Left ventricle myocardium superior (tissue), 1 donor: ENCODE measurements around the gene SLC39A5. TPM values are rescaled to one million over a fixed set of nuclear protein-coding genes. Genes with fewer than 3 reads are reported as not detected.
A peak's percentile ranks its signal among the peaks of the same experiment; 100 is the strongest.
"Not testable (repeated sequence)": the region's sequence is repeated elsewhere in the genome, so short reads cannot be mapped to it uniquely, and the experiment has no call there.

Source experiments
- ATAC-seq: fragments of 200-7000 bp; cut with Tn5 transposase; one replicate; pipeline ENCODE4 v1.9.1; 2020; ENCODE audit warnings: mild to moderate bottlenecking, moderate library complexity
- DNase-seq: peaks from one replicate; pipeline ENCODE4 v3.0.0-alpha.2; 2020
- intact Hi-C: fragments of 100-400 bp; cut with micrococcal nuclease; formaldehyde crosslinking; loops from one replicate; pipeline ENCODE4 v1.11.0; 2022
- long read RNA-seq: library from polyadenylated mRNA; unstranded; transcript quantifications from one replicate; pipeline ENCODE4 v2.0.0, GENCODE V29; 2021
- total RNA-seq: library from RNA; stranded (reverse); fragmentation: NEBNext Ultra II Directional; extraction: Animal tissue kit (Norgen Biotek cat#: 25700); gene quantifications from one replicate; pipeline ENCODE4 v1.2.1, GENCODE V29; 2021
- donor health status: DM: no; HTN: yes; CAD: no; lungs with severe emphysema.

Gene SLC39A5, protein sequence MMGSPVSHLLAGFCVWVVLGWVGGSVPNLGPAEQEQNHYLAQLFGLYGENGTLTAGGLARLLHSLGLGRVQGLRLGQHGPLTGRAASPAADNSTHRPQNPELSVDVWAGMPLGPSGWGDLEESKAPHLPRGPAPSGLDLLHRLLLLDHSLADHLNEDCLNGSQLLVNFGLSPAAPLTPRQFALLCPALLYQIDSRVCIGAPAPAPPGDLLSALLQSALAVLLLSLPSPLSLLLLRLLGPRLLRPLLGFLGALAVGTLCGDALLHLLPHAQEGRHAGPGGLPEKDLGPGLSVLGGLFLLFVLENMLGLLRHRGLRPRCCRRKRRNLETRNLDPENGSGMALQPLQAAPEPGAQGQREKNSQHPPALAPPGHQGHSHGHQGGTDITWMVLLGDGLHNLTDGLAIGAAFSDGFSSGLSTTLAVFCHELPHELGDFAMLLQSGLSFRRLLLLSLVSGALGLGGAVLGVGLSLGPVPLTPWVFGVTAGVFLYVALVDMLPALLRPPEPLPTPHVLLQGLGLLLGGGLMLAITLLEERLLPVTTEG
- total RNA-seq, result not detected
- long read RNA-seq, result 0 reads

DNA sequence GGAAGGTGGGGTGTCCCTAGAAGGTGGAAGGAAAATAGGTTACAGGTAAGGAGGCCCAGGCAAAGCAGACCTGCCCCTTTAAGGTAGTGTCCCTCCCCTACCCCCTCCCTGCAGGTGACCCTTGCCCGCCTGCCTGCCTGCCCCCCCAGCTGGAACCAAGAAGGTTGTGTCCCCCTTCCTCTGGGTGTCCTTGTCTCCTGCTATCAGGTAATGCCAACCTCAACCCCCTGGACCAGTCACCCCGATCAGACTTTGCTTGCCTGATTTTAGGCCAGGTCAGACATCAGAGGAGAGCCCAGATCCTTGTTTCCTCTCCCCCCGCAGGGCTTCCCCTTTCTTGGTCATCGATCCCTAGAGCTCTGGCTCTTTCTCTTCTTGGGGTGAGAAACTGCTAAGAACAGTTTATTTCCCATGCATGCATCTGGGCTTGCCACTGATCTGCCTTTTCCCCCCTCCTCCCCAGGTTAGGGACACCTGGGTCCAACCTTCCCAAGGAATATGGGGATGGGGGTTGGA is at the start of gene SLC39A5:
Gene SLC39A5 (plus strand): TSS at position 136 of the 516 bp plus-strand sequence. CDS start 1,224 bp downstream, outside the sequence.
- DNase-seq, result no peak
- intact Hi-C loops, result no loop called here

DNA sequence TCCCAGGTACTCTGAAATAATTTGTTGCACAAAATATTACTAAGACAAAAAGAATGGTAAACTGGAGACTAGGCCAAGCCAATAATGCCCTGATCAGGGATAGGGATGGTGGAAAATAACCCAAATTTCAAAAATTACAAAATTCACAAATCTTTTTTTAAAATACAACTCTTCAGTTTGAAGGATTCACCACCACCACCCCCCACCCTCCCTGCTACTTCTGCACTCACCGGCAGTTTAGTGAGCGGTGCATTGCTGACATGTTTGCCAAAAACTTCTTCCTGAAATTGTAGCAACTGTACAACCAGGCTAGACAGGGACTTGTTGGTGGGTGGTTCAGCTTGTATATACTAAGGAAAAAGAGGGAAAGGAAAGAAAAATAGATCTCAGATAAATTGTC is 42.9 kb upstream of the SLC39A5 start:
- intact Hi-C loops, result loop anchor here (10.0 kb wide), 1 partner anchor 62 kb away; the partner anchor contains the start of gene ESYT1
- no peak for ATAC-seq
- no peak for DNase-seq

More for the DNA sequence above, at the start of gene SLC39A5:
- ATAC-seq, result no peak

DNA sequence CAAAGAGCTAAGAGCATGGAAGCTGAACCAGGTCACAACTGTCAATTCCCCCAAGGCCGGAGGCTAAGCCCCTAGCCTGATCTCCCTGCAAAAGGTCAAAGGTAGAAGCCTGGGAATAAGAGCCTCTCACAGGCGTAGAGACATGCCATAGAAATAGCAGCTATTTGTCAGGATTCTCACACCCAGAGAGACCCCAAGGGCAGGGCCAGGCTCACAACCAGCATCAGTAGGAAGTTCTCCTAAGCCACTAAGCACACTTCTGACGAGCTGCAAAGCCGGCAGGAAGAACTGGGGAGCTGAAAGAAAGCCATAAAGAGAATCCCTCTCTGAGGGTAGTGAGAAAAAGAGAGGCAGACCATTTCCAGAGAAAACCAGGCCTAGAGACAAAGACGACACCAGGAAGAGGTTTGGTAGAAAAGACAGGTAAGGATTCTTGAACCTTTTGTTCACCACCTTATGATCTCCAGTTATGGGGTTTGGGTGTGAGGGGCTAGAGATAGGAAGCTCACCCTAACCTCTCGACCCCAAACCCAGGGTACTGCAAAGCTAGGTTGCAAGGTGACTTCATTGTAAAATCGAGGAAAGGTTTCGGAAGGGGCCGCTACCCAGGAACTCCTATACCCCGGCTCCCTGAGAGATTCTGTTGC is 41.6 kb upstream of the SLC39A5 start:
- ATAC-seq (no peak), DNase-seq (no peak)
- intact Hi-C loops, result loop anchor here (10.0 kb wide), 1 partner anchor 63 kb away; the partner anchor contains the start of gene ESYT1

DNA sequence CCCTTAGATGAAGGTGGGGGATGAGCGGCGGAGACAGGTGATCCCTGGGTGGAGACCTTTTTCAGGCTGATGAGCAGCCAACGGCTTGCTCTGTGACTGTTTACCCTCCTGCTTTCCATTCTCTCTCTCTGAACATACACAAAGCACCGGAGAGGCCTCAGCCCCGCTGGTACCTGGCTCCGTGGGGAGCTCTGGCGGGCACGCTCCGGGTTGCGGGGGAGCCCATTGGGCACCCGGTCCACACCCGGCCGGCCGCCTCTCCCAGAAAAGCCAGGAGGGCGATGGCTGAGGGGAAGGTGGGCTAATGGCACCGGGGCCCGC is 41.1 kb upstream of the SLC39A5 start:
- ATAC-seq (peak; percentile 4), DNase-seq (no peak)
- intact Hi-C loops, result loop anchor here (10.0 kb wide), 1 partner anchor 64 kb away; the partner anchor contains the start of gene ESYT1

DNA sequence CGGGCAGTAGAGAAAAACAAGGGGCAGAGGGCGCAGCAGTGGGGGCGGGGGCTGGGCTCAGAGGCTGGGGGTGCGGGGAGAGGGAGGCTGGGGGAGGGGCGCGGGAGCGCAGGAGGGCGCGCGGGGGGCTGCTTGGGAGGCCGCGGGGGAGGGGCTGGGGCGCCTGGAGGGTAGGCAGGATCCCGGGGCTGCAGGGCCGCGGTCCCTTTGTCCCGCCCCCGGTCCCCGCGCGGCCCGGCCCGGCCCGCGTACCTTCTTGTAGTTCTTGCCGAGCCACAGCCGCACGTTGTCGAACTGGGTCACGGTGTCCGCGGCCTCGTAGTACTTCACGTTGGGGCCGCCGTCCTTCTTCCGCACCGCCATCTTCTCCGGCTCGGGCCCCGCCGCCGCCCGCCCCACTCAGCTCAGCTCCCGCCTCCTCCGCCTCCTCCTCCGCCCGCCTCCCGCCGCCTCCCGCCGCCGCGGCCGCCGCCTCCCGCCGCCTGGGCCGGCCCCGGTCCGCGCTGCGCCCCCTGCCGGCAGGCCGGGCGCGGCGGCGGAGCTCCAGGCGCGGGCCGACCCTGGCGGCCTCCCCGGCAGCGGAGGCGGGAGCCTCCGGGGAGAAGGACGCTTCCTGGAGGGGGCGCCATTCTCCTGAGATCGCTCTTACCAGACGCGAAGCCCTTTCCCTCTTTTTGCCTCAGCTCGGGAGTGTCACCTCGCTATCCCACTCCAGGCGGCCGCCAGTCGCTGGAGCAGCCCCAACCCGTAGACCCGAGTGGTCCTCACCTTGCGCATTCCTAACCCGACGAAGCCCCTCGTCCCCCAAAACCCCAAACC is 40.5 kb upstream of the SLC39A5 start, which contains the start of gene SMARCC2:
Gene SMARCC2 (minus strand): TSS at position 385 of the 819 bp plus-strand sequence. CDS start 22 bp downstream, at position 363.
- intact Hi-C loops, result loop anchor here (10.0 kb wide), 1 partner anchor 65 kb away; the partner anchor contains the start of gene ESYT1
- peak; percentile 85 for ATAC-seq

DNA sequence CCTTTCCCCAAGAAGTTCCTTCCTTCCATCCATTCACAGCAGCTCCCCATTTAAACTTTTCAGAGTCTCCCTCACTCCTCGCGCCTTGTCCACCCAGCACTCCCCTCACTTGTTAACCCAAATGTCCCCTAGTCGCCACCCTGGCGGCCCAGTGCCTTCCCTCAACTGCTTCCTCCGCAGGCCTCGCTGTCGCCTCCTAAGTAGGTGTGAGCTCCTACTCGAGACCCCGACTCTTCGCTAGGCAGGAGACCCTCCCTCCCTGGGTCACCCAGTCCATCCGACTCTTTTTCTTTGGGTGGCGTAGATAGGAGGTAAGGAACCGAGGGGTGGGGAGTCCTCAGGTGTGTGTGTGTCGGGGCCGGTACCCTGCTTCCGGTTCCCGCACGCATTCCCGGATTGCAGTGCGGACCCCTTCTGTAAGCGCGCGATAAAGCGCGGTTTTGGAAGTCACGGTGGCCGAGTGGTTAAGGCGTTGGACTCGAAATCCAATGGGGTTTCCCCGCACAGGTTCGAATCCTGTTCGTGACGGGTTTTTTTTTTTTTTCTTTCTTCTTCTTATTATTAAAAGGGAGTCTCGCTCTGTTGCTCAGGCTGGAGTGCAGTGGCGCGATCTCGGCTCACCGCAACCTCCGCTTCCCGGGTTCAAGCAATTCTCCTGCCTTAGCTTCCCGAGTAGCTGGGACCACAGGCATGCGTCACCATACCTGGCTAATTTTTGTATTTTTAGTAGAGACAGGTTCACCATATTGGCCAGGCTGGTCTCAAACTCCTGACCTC is 39.7 kb upstream of the SLC39A5 start:
- peak; percentile 82 for DNase-seq
- intact Hi-C loops, result loop anchor here (10.0 kb wide), 2 partner anchors 65 to 275 kb away; partner anchors contain the start of genes ESYT1 and SPRYD4
- ATAC-seq, result peak; percentile 58

More for the DNA sequence above, 40.5 kb upstream of the SLC39A5 start, which contains the start of gene SMARCC2:
- DNase-seq, result peak; percentile 93

DNA sequence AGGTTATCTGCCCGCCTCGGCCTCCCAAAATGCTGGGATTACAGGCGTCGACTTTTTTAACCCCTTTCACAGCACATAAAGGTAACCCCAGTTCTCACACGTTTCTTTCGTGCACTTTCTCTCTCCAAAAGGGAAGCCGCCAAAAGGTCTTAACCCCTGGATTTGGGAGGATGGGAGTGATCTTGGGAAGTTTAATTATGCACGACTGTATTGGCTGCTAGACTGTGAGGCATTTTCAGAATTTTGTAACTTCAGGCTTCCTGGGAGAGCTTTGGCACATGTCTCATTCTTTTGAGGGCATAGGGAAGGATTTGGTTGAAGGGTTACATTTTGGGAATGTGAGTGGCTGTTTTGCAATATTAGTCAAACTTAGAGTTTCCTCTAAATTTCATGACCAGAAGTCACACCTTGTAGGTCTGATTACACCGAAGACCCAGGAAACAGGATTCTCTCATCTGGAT is 39.1 kb upstream of the SLC39A5 start:
- intact Hi-C loops, result loop anchor here (10.0 kb wide), 1 partner anchor 274 kb away; the partner anchor contains the start of gene SPRYD4
- ATAC-seq, result no peak
- DNase-seq, result no peak

DNA sequence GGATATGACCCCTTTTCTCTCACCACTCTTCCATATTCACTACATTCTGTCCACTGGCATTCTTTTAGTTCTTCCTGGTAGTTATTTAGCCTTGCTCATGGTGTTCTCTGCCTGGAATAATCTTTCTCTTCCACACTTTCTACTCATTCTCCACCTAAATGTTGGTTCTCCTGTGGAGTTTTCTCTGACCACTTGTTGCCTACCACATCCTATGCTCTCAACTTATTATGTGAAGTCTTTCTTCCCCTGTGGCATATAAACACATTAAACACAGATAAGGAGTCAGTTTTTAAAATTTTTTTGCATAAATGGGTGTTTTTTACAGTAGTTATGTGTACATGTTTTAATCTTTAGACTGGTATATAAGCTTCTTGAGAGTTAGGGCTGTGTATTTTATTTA is 37.3 kb upstream of the SLC39A5 start:
- intact Hi-C loops, result loop anchor here (10.0 kb wide), 1 partner anchor 272 kb away; the partner anchor contains the start of gene SPRYD4
- DNase-seq (no peak), ATAC-seq (no peak)

DNA sequence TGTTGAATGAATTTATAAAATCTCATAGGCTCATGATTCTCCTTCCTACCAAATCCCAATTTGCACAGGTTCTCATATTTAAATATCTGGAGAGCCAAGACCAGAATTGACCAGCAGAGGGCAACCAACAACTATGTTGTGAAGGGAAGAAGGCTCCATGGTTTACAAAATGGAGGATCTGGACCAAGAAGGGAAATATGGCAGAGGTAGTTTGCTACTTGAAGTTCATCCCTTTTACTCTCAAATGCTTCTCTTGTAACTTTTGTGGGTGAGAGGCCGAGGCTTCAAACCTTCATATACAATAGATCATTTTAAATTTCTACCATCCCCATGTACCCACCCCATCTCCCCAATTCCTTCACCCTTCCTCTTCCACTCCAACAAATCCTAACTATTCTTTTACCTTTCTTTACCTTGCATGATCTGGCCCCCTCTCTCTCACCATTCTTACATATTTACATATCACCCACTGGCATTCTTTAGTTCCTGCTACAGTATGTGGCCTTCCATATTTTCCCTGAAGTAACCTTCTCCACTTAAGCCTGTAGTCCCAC is 36.7 kb upstream of the SLC39A5 start:
- intact Hi-C loops, result loop anchor here (10.0 kb wide), 1 partner anchor 272 kb away; the partner anchor contains the start of gene SPRYD4
- no peak for DNase-seq
- ATAC-seq, result no peak

DNA sequence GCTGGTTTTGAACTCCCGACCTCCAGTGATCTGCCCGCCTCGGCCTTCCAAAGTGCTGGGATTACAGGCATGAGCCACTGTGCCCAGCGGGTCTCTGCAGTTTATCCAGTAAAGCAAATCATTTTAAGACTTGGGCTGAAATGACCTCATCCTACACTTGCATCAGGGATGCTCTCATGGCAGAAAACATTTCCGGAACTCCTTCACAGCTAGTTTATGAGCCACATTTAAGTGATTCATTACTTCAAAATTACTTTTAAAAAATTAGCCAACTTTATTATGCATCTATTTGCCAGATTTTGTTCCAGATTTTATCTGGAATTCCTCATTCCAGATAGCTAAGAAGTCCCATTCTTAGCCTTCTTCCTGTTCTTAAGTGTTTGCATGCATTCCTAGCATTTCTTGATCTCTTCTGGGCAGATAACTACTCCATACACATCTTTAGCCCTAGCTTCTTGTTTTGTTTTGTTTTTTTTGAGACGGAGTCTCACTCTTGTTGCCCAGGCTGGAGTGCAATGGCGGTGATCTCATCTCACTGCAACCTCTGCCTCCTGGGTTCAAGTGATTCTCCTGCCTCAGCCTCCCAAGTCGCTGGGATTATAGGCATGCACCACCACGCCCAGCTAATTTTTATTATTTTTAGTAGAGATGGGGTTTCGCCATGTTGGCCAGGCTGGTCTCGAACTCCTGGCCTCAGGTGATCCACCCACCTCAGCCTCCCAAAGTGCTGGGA is 32.9 kb upstream of the SLC39A5 start:
- not testable (repeated sequence) for DNase-seq
- peak; percentile 31 for ATAC-seq
- intact Hi-C loops, result loop anchor here (10.0 kb wide), 1 partner anchor 268 kb away; the partner anchor contains the start of gene SPRYD4

DNA sequence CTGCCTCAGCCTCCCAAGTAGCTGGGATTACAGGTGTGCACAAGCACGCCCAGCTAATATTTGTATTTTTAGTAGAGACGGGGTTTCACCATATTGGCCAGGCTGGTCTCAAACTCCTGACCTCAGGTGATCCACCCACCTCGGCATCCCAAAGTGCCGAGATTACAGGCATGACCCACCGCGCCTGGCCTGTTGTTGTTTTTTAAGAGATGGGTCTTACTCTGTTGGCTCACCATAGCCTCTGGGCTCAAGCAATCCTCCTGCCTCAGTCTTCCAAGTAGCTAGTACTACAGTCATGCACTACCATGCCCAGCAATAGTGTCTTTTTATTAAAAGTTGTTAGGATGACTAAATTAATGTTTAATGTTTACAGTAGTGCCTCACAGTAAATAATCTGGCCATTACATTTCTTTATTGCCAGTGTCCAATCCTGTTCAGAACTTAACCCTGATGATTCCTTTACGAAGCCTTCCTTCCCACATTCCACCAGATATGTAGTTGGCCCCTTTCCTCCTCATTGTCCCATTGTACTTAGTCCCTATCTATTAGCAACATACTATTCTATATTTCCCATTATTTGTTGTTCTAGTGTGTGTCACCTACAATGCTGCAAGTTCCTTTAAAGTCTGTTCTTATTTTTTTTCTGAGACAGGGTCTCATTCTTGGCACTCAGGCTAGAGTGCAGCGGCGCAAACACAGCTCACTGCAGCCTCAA is 31.8 kb upstream of the SLC39A5 start:
- intact Hi-C loops, result loop anchor here (10.0 kb wide), 1 partner anchor 267 kb away; the partner anchor contains the start of gene SPRYD4
- DNase-seq (no peak), ATAC-seq (no peak)

DNA sequence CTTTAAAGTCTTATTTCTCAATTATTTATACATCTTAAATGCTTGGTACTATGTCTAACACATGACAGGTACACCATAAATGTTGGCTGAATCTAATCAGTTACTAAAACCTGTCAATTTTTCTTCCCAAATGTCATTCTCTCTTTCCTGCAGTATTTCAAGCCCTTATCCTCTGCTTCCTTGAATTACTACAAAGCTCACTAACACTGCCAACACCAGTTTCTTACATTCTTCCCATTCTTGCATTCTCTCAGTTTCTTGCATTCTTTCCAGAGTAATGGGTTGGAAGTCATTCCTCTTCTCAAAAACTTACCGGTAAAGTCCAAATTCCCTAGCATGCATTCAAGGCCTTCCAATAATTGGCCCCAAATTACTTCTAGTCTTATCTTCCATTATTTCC is 31.0 kb upstream of the SLC39A5 start:
- ATAC-seq (no peak), DNase-seq (no peak)
- intact Hi-C loops, result loop anchor here (10.0 kb wide), 1 partner anchor 266 kb away; the partner anchor contains the start of gene SPRYD4

DNA sequence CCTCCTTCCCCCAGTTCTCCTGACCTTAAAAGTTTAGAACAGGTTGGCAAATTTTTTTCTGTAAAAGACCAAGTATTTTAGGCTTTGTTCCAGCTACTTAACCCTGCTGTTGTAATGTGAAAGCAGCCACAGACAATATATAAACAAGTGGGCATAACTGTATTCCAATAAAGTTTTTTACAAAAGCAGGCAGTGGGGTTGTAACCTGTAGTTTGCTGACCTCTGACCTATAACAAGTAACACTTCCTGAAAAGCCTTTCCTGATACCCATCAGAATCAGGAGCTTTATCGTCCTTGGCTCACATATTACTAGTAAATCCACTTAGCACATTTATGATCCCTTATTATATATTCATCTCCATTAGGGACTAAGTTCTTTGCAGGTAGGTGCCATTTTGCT is 27.5 kb upstream of the SLC39A5 start:
- intact Hi-C loops, result no loop called here
- ATAC-seq, result no peak

DNA sequence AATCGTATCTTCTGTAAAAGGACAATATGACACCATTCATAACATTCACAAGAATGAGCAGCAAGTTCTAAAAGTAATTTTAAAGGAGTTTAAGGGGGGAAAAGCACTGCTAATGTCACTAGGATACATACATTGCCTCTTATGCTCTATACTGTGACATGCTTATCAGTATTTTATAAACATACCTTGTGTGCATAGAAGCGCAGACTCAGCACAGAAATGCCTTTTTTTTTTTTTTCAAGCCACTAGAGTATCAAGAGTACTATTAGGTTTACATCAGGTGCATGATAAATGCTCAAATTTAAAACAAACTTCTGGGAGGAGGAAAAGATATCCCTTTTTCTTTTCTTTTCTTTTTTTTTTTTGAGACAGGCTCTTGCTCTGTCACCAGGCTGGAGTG is 27.0 kb upstream of the SLC39A5 start:
- intact Hi-C loops, result no loop called here
- no peak for DNase-seq
- no peak for ATAC-seq

More for the DNA sequence above, 27.5 kb upstream of the SLC39A5 start:
- no peak for DNase-seq

DNA sequence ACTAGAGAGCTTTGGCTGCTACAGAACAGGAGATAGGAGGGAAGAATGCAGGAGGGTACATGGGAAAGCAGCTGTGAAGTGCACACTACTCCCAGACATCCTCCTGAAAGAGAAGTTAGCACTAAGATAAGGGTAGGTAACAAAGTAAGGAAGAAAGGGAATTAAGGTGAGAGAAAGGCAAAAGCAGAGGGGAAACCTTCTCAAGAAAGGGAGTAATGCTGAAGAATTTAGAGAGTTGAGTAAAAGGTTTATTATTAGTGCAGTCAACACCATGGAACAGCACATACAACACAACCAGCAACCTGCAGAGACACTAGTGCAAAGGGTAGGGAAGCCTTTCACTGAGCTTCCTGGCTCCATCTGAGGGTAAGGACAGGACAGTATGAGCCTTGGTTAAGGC is 25.6 kb upstream of the SLC39A5 start:
- DNase-seq (no peak), ATAC-seq (no peak)
- intact Hi-C loops, result no loop called here

DNA sequence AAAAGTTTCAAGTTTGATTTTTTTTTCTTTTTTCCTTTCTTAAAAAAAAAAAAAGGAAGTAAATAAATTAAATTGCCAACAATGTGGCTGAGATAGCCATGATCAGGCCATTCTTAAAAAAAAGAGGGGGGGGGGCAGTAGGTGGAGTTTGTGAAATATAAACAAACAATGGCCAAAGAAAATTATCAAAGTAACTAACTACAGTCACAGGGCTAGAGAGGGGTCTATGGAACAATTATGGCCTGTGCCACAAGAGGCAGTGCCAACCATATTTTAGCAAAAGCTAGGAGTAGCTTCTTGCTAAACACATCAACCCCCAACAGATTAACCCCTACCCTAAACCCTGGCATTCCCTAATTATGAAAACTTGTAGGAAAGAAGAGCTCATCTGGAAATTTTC is 24.4 kb upstream of the SLC39A5 start:
- ATAC-seq, result no peak
- intact Hi-C loops, result no loop called here

More for the DNA sequence above, 24.4 kb upstream of the SLC39A5 start:
- DNase-seq, result no peak
